Measurements from ENCODE around the gene CLDN8. TPM values are rescaled to one million over a fixed set of nuclear protein-coding genes. Genes with fewer than 3 reads are reported as not detected.

Gene CLDN8
- not detected in 2 replicates for total RNA-seq (2014; rRNA removed; shearing (Covaris generic))

GRCh38 chr21:30216041-30216723 lies at the start of gene CLDN8:
TSS of gene CLDN8 (minus strand) at chr21:30216097. CDS start at chr21:30215925, 172 bp downstream.

GRCh38 chr21:30166705-30167104 lies 49.2 kb downstream of the CLDN8 start, which contains the start of gene CLDN17:
TSS of gene CLDN17 (minus strand) at chr21:30166805. CDS start at chr21:30166617, 188 bp downstream.

Other genes starting within 250 kb of the CLDN8 start
- not detected in 2 replicates for gene CLDN17, start 49.3 kb downstream of the CLDN8 start, total RNA-seq (2014; rRNA removed; shearing (Covaris generic))
- not detected in 2 replicates for gene KRTAP24-1, start 66.9 kb upstream of the CLDN8 start, total RNA-seq (2014; rRNA removed; shearing (Covaris generic))
- gene KRTAP25-1, start 73.4 kb upstream of the CLDN8 start, total RNA-seq (2014; rRNA removed; shearing (Covaris generic)), result not detected in 2 replicates
- gene KRTAP26-1, start 104.2 kb upstream of the CLDN8 start, total RNA-seq (2014; rRNA removed; shearing (Covaris generic)), result not detected in 2 replicates
- not detected in 2 replicates for gene KRTAP27-1, start 121.6 kb upstream of the CLDN8 start, total RNA-seq (2014; rRNA removed; shearing (Covaris generic))
- not detected in 2 replicates for gene KRTAP23-1, start 132.5 kb upstream of the CLDN8 start, total RNA-seq (2014; rRNA removed; shearing (Covaris generic))
- gene KRTAP13-2, start 156.2 kb upstream of the CLDN8 start, total RNA-seq (2014; rRNA removed; shearing (Covaris generic)), result not detected in 2 replicates
- gene KRTAP13-1, start 179.9 kb upstream of the CLDN8 start, total RNA-seq (2014; rRNA removed; shearing (Covaris generic)), result not detected in 2 replicates
- gene KRTAP13-3, start 209.8 kb upstream of the CLDN8 start, total RNA-seq (2014; rRNA removed; shearing (Covaris generic)), result not detected in 2 replicates
- not detected in 2 replicates for gene KRTAP13-4, start 214.1 kb upstream of the CLDN8 start, total RNA-seq (2014; rRNA removed; shearing (Covaris generic))
- not detected in 2 replicates for gene KRTAP15-1, start 224.2 kb upstream of the CLDN8 start, total RNA-seq (2014; rRNA removed; shearing (Covaris generic))